ENCODE results near the gene AFTPH.

GRCh38 chr2:64608867-64609226, 84.7 kb downstream of the AFTPH start:
- TF ChIP-seq ZNF558 (tag by site-specific recombination; IDR thresholded peaks at IDR 0.05) (no peak), ZNF133 (tag by site-specific recombination; IDR thresholded peaks at IDR 0.05) (no peak), ZNF274 (IDR thresholded peaks at IDR 0.05; ENCODE audit: low read length) (no peak), ZNF274 (tag by site-specific recombination; IDR thresholded peaks at IDR 0.05; ENCODE audit: borderline replicate concordance) (no peak), ZNF843 (tag by site-specific recombination; IDR thresholded peaks at IDR 0.05) (no peak), CTCF (tag by site-specific recombination; IDR thresholded peaks at IDR 0.05) (no peak), ZNF138 (tag by site-specific recombination; IDR thresholded peaks at IDR 0.05; ENCODE audit: borderline replicate concordance) (no peak)
